ENCODE data around the gene STYXL1. TPM values are rescaled to one million over a fixed set of nuclear protein-coding genes. Genes with fewer than 3 reads are reported as not detected.
"Not testable (repeated sequence)": the region's sequence is repeated elsewhere in the genome, so short reads cannot be mapped to it uniquely, and the experiment has no call there.

Gene STYXL1
- total RNA-seq, 1 donor from 2014 or later, result 33.9 TPM

GRCh38 chr7:76066716-76067503 lies 19.1 kb upstream of the STYXL1 start:
- no peak for DNase-seq (ENCODE audit: low read depth in 2 of 2)

- DNase-seq (ENCODE audit: low read depth in 2 of 2), result no peak
Measured at GRCh38 chr7:76065016-76065612, 17.3 kb upstream of the STYXL1 start.

DNA sequence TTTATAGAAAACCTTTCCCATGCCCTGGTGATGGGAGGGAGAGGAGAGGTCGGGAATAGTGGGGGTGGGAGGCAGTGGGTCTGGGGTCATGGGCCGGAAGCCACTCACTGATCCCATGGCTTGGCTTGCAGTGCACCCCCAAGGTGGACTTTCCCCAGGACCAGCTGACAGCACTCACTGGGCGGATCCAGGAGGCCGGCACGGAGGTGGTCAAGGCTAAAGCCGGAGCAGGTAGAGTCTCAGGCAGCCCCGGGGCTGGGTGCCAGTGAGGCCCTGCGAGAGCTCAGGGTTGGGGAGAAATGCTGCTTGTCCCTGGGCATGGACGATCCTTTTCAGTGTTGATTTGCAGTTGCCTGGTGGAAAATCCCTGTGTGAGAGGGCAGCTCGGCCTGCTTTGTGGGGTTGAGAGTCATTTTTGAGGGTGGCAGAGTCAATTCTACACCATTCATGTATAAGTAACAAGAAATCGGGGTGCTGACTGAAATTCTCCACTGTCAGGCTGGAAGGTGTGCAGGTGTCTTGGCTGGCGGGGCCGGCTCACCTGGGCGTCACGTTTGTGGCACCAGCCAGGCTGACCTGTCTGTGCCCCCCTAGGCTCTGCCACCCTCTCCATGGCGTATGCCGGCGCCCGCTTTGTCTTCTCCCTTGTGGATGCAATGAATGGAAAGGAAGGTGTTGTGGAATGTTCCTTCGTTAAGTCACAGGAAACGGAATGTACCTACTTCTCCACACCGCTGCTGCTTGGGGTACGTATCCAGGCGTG lies 16.6 kb upstream of the STYXL1 start:
- no peak for DNase-seq (ENCODE audit: low read depth in 2 of 2)

- no peak for DNase-seq (ENCODE audit: low read depth in 2 of 2)
Measured at GRCh38 chr7:76063525-76063924, 15.7 kb upstream of the STYXL1 start.

DNA sequence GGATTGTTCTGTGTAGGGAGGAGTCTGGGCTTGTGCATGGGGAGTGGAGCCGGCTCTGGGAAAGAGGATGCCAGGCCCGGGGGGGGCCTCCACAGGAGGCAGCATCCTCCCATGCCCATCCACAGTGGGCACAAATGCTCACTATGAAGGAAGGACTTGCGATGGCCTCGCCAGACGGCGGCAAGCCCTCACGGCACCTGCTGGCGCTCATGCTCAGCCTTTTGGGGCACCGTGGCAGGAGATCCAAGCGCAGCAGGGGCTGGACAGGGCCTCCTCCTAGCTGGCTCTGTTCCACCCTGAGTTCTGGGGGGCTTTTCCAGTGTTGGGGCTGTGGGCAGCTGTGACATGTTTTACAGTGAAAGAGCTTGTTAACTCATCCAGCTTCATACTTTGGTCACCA lies 15.3 kb upstream of the STYXL1 start:
- no peak for DNase-seq (ENCODE audit: low read depth in 2 of 2)

GRCh38 chr7:76062254-76062653 lies 14.5 kb upstream of the STYXL1 start:
- no peak for DNase-seq (ENCODE audit: low read depth in 2 of 2)

GRCh38 chr7:76060842-76061241 lies 13.0 kb upstream of the STYXL1 start:
- DNase-seq (ENCODE audit: low read depth in 2 of 2), result no peak

GRCh38 chr7:76058745-76059144 lies 10.9 kb upstream of the STYXL1 start:
- DNase-seq (ENCODE audit: low read depth in 2 of 2), result not testable (repeated sequence)

GRCh38 chr7:76057813-76058145 lies 10.0 kb upstream of the STYXL1 start:
- no peak for DNase-seq (ENCODE audit: low read depth in 2 of 2)

- DNase-seq (ENCODE audit: low read depth in 2 of 2), result no peak
Measured at GRCh38 chr7:76057103-76057812, 9.5 kb upstream of the STYXL1 start.

DNA sequence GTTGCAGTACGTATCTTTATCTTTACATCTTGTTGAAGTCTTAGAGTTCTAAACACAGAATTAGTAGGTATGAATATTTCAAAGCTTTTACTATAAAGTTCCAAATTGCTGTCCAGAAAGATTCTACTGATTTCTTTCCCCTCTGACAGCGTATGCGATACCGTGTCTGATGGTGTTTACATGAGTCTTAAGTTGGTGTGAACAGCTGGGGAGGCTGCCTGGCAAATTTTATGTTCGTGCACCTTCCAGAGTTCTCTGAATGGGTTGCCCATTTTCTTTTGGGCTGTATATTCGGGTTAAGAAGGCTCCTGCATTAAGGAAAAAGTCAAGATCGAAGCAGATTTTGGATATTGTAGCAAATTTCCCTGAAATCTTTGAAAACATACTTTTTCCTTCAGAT lies 8.4 kb upstream of the STYXL1 start:
- no peak for DNase-seq (ENCODE audit: low read depth in 2 of 2)

DNA sequence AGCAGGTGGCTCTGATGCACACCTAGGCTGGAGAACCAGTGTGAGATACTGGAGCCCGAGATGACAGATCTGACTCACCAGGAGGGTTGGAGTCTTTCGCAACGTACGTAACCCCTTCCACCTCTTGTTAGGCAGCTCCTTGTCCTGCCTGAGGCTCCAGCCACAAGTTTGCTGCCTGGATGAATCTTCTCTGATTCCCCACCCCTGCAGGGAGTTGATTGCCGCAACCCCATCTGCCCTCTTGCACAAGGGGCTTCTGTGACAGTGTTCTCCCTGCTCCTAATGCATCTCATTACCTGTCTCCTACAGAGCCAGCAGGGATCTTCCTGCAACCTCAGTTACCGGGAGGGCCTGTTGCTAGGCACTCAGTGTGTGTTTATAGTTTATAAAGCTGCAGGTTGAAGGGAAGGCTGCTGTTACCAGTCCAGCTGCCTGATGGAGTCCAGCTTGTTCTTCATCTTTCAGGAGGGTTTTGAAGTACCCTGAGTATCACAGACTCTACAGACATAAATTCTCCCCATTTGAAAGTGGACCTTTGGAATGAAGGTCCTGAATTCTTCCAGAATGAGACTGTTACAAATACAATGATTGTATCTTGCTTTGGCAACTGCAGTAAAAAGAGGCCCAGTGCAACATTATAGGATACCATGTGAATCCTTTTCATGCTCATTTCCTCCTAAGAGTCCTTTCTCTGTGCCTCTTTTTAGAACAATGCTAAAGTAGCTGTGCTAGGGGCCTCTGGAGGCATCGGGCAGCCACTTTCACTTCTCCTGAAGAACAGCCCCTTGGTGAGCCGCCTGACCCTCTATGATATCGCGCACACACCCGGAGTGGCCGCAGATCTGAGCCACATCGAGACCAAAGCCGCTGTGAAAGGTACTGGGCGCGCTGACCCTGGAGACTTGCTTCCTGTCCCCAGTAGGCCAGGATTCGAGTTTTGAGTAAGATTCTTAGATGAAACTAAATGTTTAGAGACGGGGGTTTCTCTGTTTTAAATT lies 6.6 kb upstream of the STYXL1 start:
- no peak for DNase-seq (ENCODE audit: low read depth in 2 of 2)

DNA sequence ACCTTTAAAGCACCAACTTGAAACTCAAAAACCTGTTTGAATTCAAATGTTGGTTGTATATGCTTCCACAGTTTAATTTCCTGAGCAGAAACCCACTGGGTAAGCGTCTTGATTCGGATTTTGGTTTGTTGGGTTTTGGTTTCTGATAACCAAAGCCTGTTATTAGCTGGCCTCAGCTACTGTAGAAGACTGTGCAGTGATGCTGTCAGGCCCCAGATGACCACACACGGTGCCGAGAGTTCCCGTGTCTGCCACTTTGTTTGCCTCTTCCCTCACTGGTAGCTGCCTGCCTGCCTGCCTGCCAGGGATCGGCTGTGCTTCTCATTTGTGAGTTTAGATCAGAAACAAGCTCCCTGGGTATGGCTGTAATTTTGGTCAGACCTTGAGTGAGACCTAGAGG lies 5.7 kb upstream of the STYXL1 start:
- no peak for DNase-seq (ENCODE audit: low read depth in 2 of 2)

DNA sequence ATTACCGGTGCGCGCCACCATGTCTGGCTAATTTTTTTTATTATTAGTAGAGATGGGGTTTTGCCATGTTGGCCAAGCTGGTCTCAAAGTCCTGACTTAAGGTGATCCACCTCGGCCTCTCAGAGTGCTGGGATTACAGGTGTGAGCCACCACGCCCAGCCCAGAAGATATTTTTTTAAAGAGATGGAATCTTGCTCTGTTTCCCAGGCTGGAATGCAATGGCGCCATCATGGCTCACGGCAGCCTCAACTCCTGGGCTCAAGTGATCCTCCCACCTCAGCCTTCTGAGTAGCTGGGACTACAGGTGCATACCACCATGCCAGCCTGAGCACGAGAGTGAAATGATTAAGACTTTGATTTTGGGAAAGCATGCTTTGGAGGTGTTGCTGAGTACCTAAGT lies 4.9 kb upstream of the STYXL1 start:
- DNase-seq (ENCODE audit: low read depth in 2 of 2), result not testable (repeated sequence)

GRCh38 chr7:76051840-76052239 lies 4.0 kb upstream of the STYXL1 start:
- DNase-seq (ENCODE audit: low read depth in 2 of 2), result no peak

DNA sequence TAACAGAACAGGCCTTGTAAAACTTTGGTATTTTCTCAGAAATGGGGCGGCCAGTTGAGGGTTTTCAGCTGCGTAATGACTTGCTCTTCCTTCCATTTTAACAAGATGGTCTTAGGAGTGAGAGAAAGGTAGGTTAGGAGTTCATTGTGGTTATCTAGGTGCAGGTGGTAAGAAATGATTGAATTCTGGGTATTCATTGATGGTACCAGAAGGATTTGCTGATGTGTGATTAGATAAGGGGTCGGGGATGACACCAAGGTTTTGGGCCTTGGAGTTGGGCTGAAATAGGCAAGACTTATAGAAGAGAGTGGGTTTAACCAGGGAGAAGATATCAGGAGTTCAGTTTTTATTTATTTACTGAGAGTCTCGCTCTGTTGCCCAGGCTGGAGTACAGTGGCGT lies 2.7 kb upstream of the STYXL1 start:
- no peak for DNase-seq (ENCODE audit: low read depth in 2 of 2)

- DNase-seq (ENCODE audit: low read depth in 2 of 2), result no peak
Measured at GRCh38 chr7:76049295-76049694, 1.5 kb upstream of the STYXL1 start.

DNA sequence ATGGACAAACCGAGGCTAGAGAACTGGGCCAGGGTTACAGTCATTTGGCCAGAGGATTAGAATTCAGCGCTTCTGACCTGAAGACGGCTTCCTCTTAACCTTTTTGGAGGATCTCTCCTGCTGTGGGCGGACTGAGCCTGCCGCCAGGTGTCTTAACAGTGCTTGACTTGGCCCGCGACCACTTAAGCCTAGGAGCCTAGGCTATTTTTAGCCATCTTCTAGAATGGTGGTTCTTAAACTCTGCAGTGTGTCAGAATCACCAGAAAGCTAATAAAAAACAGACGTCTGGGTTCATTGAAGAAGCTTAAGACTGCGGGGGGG lies 828 bp upstream of the STYXL1 start:
- no peak for DNase-seq (ENCODE audit: low read depth in 2 of 2)

GRCh38 chr7:76047305-76047810 lies 442 bp downstream of the STYXL1 start:
- DNase-seq (ENCODE audit: low read depth in 2 of 2), result peak; percentile 31 to 48

DNA sequence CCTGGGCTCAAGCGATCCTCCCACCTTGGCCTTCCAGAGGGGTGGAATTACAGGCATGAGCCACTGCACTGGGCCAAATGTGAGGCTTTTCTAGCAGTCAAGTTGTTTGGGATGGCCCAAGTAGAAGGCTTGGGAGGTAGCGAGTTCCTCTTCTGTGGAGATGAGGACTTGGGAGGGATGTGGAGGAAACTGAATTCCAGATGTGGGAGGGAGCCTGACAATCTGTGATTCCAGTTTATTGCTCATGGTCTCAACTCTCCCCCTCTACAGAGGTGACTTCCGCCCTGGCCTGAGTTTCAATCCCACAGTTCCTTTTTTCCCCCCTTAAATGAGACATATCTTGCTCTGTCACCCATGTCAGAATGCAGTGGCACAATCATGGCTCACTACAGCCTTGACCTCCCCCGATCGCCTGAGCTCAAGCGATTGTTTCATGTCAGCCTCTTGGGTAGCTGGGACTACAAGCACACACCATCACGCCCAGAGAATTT lies 3.4 kb downstream of the STYXL1 start:
- no peak for DNase-seq (ENCODE audit: low read depth in 2 of 2)

DNA sequence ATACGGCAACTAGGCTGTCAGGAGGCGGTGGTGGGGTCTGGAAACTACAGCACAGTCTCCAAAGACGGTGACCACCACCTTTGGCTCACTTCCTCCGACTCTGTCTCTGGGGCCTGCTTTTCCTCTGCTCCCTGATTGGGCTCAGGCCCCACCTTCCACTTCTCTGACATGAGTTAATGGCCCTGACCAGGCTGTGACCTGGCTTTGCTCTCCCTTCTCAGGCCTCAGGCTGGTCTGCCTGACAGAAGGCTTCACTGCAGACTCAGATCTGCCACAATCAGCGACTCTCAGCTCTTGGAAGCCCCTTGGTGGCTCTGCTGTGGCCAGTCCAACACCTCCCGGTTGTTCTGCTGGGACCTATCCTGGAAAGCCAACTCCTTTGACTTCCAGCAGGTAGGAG lies 7.7 kb downstream of the STYXL1 start:
- DNase-seq (ENCODE audit: low read depth in 2 of 2), result no peak
